ENCODE results near the gene FMO3. TPM values are rescaled to one million over a fixed set of nuclear protein-coding genes. Genes with fewer than 3 reads are reported as not detected.
A peak's percentile ranks its signal among the peaks of the same experiment; 100 is the strongest.

FMO3 gene
- total and polyA plus RNA-seq, 2 donors (not counting 1 experiment from before 2014, with no cell fraction given), result 76.3 to 148 TPM

DNA sequence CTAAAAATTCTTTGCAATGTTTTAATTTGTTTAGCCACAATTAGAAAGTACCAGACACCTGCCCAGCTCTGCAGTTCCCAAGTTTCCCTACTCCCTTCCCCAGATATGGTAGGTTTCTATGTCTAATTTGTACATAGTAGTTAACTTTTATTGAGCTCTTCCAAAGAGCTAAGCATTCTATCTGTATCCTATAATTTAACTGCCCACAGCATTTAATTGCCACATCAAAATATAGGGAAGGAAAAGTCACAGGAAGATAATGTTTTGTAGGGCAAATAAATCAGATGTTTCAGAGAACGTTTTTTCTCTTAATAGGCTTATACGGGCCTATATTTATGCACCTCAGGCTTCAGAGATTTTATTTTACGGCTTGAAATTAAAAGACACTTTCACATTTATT lies 15.7 kb upstream of the FMO3 start:
- no peak for DNase-seq (ENCODE audit: low read depth in 2 of 2)
- Histone ChIP-seq H3K4me3 (replicated peaks in 1 of 4; ENCODE audit: control extremely low read depth in 1 of 4, insufficient read depth in 1 of 4, low read depth in 3 of 4, low read length in 4 of 4) (no peak overlapping the region), H3K36me3 (ENCODE audit: control insufficient read depth, insufficient read depth, low read length) (no peaks in the 10 kb centered on the region), H4K20me1 (ENCODE audit: control insufficient read depth, extremely low read depth, insufficient read depth, low read length) (no peaks in the 10 kb centered on the region), H3K4me2 (ENCODE audit: extremely low read depth, insufficient read depth, low read length) (no peak overlapping the region), H3K79me2 (ENCODE audit: control insufficient read depth, insufficient read depth, low read length) (no peaks in the 10 kb centered on the region), H3K27ac (ENCODE audit: insufficient read depth, low read length) (no peak overlapping the region), H2AFZ (ENCODE audit: low read length) (no peak overlapping the region), H3K4me1 (ENCODE audit: control insufficient read depth, extremely low read depth, insufficient read depth, low read length) (no peaks in the 10 kb centered on the region), H3K9ac (ENCODE audit: insufficient read depth, low read length) (no peak overlapping the region), H3K27me3 (ENCODE audit: control insufficient read depth, insufficient read depth, low read length) (no peaks in the 10 kb centered on the region), H3K9me3 (ENCODE audit: control insufficient read depth, insufficient read depth, low read depth, low read length) (no peaks in the 10 kb centered on the region)
- TF ChIP-seq EZH2 (IDR thresholded peaks at IDR 0.05; ENCODE audit: low read length, missing control alignments), result no peak
- TF ChIP-seq, protein P1, sequence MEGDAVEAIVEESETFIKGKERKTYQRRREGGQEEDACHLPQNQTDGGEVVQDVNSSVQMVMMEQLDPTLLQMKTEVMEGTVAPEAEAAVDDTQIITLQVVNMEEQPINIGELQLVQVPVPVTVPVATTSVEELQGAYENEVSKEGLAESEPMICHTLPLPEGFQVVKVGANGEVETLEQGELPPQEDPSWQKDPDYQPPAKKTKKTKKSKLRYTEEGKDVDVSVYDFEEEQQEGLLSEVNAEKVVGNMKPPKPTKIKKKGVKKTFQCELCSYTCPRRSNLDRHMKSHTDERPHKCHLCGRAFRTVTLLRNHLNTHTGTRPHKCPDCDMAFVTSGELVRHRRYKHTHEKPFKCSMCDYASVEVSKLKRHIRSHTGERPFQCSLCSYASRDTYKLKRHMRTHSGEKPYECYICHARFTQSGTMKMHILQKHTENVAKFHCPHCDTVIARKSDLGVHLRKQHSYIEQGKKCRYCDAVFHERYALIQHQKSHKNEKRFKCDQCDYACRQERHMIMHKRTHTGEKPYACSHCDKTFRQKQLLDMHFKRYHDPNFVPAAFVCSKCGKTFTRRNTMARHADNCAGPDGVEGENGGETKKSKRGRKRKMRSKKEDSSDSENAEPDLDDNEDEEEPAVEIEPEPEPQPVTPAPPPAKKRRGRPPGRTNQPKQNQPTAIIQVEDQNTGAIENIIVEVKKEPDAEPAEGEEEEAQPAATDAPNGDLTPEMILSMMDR (conservative IDR thresholded peaks at IDR 0.05 in 1 of 2, IDR thresholded peaks at IDR 0.05 in 1 of 2; ENCODE audit: low read depth in 1 of 2, low read length in 2 of 2), result no peak

DNA sequence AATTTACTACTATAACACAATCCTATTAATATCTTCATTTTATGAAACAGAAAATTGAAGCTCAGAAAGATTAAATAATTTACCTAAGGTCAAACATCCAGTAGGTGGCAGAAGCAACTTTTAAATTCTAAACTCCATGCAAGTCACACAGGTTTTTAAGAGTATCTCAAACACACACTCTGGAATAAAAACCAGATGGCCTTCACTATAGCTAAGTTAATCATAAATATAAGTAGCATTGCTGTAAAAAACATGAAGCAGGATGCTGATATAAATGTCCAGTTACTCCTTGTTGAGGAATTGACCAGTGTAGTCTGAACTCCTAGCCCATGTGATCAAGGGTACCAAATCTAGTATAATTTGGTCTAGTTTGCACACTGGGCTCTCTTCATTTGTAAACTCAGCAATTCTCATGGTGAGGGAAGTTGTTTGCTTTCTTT lies 9.4 kb upstream of the FMO3 start:
- Histone ChIP-seq H3K9me3 (ENCODE audit: control insufficient read depth, insufficient read depth, low read depth, low read length) (no peaks in the 10 kb centered on the region), H3K4me3 (replicated peaks in 1 of 4; ENCODE audit: control extremely low read depth in 1 of 4, insufficient read depth in 1 of 4, low read depth in 3 of 4, low read length in 4 of 4) (no peak overlapping the region), H3K4me1 (ENCODE audit: control insufficient read depth, extremely low read depth, insufficient read depth, low read length) (peaks cover 10% of the 10 kb centered on the region), H3K27me3 (ENCODE audit: control insufficient read depth, insufficient read depth, low read length) (no peaks in the 10 kb centered on the region), H3K9ac (ENCODE audit: insufficient read depth, low read length) (no peak overlapping the region), H4K20me1 (ENCODE audit: control insufficient read depth, extremely low read depth, insufficient read depth, low read length) (no peaks in the 10 kb centered on the region), H3K79me2 (ENCODE audit: control insufficient read depth, insufficient read depth, low read length) (no peaks in the 10 kb centered on the region), H3K36me3 (ENCODE audit: control insufficient read depth, insufficient read depth, low read length) (no peaks in the 10 kb centered on the region), H3K27ac (ENCODE audit: insufficient read depth, low read length) (peak overlapping the region; percentile 56), H3K4me2 (ENCODE audit: extremely low read depth, insufficient read depth, low read length) (peak overlapping the region; percentile 81), H2AFZ (ENCODE audit: low read length) (peak overlapping the region; percentile 82)
- peak; percentile 41 to 87 for DNase-seq (ENCODE audit: low read depth in 2 of 2)
- TF ChIP-seq EZH2 (IDR thresholded peaks at IDR 0.05; ENCODE audit: low read length, missing control alignments), result no peak
- TF ChIP-seq, protein P1 (conservative IDR thresholded peaks at IDR 0.05 in 1 of 2, IDR thresholded peaks at IDR 0.05 in 1 of 2; ENCODE audit: low read depth in 1 of 2, low read length in 2 of 2), result peak; percentile 25 to 40

DNA sequence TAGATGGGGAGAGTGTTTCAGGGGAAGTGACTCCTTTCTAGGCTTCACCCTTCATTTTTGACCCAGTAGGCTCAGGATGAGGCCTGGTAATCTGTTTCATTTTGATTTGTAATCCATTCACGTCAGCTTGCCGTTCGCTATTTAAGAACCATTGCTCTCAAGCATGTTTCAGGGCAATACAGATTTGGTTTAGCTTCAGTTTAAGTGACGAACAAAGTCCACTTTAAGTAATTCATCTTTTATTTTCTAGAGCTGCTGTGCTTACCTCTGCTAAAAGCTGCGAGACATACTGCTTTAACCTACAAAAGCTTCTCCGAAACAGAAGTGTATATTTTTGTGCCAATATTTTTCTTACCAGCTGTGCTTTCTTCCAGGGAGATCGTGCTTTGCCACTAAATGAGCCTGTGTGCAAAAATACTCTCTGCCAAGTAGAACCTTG lies 8.9 kb upstream of the FMO3 start:
- Histone ChIP-seq H3K79me2 (ENCODE audit: control insufficient read depth, insufficient read depth, low read length) (no peaks in the 10 kb centered on the region), H3K27me3 (ENCODE audit: control insufficient read depth, insufficient read depth, low read length) (no peaks in the 10 kb centered on the region), H4K20me1 (ENCODE audit: control insufficient read depth, extremely low read depth, insufficient read depth, low read length) (no peaks in the 10 kb centered on the region), H3K9ac (ENCODE audit: insufficient read depth, low read length) (no peak overlapping the region), H3K4me3 (replicated peaks in 1 of 4; ENCODE audit: control extremely low read depth in 1 of 4, insufficient read depth in 1 of 4, low read depth in 3 of 4, low read length in 4 of 4) (no peak overlapping the region), H3K36me3 (ENCODE audit: control insufficient read depth, insufficient read depth, low read length) (no peaks in the 10 kb centered on the region), H3K4me2 (ENCODE audit: extremely low read depth, insufficient read depth, low read length) (peak overlapping the region; percentile 81), H3K9me3 (ENCODE audit: control insufficient read depth, insufficient read depth, low read depth, low read length) (no peaks in the 10 kb centered on the region), H3K4me1 (ENCODE audit: control insufficient read depth, extremely low read depth, insufficient read depth, low read length) (peaks cover 10% of the 10 kb centered on the region), H3K27ac (ENCODE audit: insufficient read depth, low read length) (peak overlapping the region; percentile 56), H2AFZ (ENCODE audit: low read length) (peak overlapping the region; percentile 82)
- no peak for DNase-seq (ENCODE audit: low read depth in 2 of 2)
- TF ChIP-seq, protein P1 (conservative IDR thresholded peaks at IDR 0.05 in 1 of 2, IDR thresholded peaks at IDR 0.05 in 1 of 2; ENCODE audit: low read depth in 1 of 2, low read length in 2 of 2), result no peak
- no peak for TF ChIP-seq EZH2 (IDR thresholded peaks at IDR 0.05; ENCODE audit: low read length, missing control alignments)
